HEK293 (cell line): ENCODE measurements around the gene VMO1.

Experiments
- CTCF ChIP-seq: fragments of 450-650 bp; formaldehyde crosslinking; IDR thresholded peaks from 2 replicates; pipeline ENCODE4 v1.5.1; 2016; ENCODE audit warnings: missing biosample characterization, missing genetic modification characterization
- KLF16 ChIP-seq: fragments of 450-650 bp; formaldehyde crosslinking; IDR thresholded peaks from 2 replicates; pipeline ENCODE4 v1.5.1; 2017; ENCODE audit warnings: missing biosample characterization, missing genetic modification characterization
- TCF7L2 ChIP-seq: IDR thresholded peaks from 2 replicates; pipeline ENCODE4 v1.6.1; 2011; ENCODE audit warnings: low read depth, mild to moderate bottlenecking, inconsistent platforms, low read length, moderate library complexity, borderline replicate concordance
- ZFP41 ChIP-seq: fragments of 450-650 bp; formaldehyde crosslinking; IDR thresholded peaks from 2 replicates; pipeline ENCODE4 v1.5.1; 2016; ENCODE audit warnings: missing biosample characterization, missing genetic modification characterization, borderline replicate concordance
- ZNF184 ChIP-seq: fragments of 450-650 bp; IDR thresholded peaks from 2 replicates; pipeline ENCODE4 v1.5.1; 2018; ENCODE audit warnings: missing biosample characterization, mild to moderate bottlenecking, missing genetic modification characterization
- ZNF398 ChIP-seq: fragments of 450-650 bp; formaldehyde crosslinking; IDR thresholded peaks from 2 replicates; pipeline ENCODE4 v1.5.1; 2017; ENCODE audit warnings: missing biosample characterization, missing genetic modification characterization
- ZNF518A ChIP-seq: fragments of 450-650 bp; formaldehyde crosslinking; conservative IDR thresholded peaks from 2 replicates; pipeline ENCODE4 v1.5.1; 2016; ENCODE audit warnings: low read depth, missing biosample characterization, missing genetic modification characterization
- ZNF530 ChIP-seq: fragments of 450-650 bp; formaldehyde crosslinking; IDR thresholded peaks from 2 replicates; pipeline ENCODE4 v1.5.1; 2016; ENCODE audit warnings: low read depth, missing biosample characterization, missing genetic modification characterization
- ZNF670 ChIP-seq: fragments of 450-650 bp; formaldehyde crosslinking; IDR thresholded peaks from 2 replicates; pipeline ENCODE4 v1.5.1; 2016; ENCODE audit warnings: missing biosample characterization, missing genetic modification characterization, low read depth
- TF ChIP-seq, protein P1 (sequence below): fragments of 450-650 bp; formaldehyde crosslinking; IDR thresholded peaks from 2 replicates; pipeline ENCODE4 v1.5.1; 2016; ENCODE audit warnings: missing biosample characterization, missing genetic modification characterization
- TF ChIP-seq, protein P2 (sequence below): fragments of 450-650 bp; formaldehyde crosslinking; IDR thresholded peaks from 2 replicates; pipeline ENCODE4 v1.5.1; 2016; ENCODE audit warnings: missing biosample characterization, missing genetic modification characterization

DNA sequence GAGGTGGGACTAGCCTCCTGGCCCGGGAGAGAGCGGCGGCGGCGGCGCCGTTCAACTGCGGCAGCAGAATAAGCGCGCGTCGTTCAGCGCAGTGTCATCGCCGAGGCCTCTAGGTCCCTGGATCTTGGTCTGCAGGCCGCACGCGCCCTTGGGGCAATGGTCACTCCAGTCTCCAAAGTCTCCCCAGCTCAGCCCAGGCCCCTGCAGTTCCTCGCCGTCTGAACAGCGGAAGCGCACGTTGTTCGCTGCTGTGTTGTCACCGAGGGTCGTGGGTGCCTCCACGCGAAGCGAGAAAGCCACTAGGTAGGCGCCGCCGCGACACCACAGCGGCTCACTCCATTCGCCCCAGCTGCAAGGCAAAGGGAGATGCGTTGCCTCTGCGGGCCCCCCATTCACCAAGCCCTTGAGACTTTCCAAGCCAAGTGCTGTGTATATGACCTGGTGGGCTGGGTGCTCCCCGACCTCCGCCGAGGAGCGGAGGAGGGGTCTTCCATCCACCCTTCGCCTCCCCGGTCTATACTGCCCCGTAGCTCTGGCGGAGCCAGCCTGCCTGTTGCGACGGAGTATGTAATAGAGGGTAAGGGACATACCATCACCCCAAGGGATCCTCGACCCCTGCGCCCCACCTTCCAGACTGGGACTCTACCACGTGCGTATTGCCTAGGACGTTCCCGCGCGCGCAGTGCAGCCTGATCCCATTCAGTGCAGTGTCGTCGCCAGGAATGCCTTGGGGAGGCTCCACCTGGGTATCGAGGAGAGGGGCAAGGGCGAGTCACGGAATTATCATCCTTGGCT, 656 bp downstream of the VMO1 start:
- TF ChIP-seq TCF7L2 = no peak
- TF ChIP-seq CTCF = no peak
- TF ChIP-seq ZNF670 = no peak
- TF ChIP-seq KLF16 (tag by site-specific recombination) = no peak
- TF ChIP-seq, protein P1, sequence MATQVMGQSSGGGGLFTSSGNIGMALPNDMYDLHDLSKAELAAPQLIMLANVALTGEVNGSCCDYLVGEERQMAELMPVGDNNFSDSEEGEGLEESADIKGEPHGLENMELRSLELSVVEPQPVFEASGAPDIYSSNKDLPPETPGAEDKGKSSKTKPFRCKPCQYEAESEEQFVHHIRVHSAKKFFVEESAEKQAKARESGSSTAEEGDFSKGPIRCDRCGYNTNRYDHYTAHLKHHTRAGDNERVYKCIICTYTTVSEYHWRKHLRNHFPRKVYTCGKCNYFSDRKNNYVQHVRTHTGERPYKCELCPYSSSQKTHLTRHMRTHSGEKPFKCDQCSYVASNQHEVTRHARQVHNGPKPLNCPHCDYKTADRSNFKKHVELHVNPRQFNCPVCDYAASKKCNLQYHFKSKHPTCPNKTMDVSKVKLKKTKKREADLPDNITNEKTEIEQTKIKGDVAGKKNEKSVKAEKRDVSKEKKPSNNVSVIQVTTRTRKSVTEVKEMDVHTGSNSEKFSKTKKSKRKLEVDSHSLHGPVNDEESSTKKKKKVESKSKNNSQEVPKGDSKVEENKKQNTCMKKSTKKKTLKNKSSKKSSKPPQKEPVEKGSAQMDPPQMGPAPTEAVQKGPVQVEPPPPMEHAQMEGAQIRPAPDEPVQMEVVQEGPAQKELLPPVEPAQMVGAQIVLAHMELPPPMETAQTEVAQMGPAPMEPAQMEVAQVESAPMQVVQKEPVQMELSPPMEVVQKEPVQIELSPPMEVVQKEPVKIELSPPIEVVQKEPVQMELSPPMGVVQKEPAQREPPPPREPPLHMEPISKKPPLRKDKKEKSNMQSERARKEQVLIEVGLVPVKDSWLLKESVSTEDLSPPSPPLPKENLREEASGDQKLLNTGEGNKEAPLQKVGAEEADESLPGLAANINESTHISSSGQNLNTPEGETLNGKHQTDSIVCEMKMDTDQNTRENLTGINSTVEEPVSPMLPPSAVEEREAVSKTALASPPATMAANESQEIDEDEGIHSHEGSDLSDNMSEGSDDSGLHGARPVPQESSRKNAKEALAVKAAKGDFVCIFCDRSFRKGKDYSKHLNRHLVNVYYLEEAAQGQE (tag by site-specific recombination) = no peak
- no peak for TF ChIP-seq ZNF530 (tag by site-specific recombination)
- TF ChIP-seq, protein P2, sequence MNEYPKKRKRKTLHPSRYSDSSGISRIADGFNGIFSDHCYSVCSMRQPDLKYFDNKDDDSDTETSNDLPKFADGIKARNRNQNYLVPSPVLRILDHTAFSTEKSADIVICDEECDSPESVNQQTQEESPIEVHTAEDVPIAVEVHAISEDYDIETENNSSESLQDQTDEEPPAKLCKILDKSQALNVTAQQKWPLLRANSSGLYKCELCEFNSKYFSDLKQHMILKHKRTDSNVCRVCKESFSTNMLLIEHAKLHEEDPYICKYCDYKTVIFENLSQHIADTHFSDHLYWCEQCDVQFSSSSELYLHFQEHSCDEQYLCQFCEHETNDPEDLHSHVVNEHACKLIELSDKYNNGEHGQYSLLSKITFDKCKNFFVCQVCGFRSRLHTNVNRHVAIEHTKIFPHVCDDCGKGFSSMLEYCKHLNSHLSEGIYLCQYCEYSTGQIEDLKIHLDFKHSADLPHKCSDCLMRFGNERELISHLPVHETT (tag by site-specific recombination) = no peak
- TF ChIP-seq ZNF518A (tag by site-specific recombination) = no peak
- TF ChIP-seq ZNF398 (tag by site-specific recombination) = no peak
- TF ChIP-seq ZFP41 = no peak
- TF ChIP-seq ZNF184 (tag by site-specific recombination) = no peak
